SK-N-SH treated with all-trans-retinoic acid at 6 μM for 48 hours (cell line): ENCODE results near the gene DDX41.

ENCODE experiments used
- ATAC-seq: fragments of 200-7000 bp; cut with Tn5 transposase; 3 replicates; pipeline ENCODE4 v1.9.1; 2020; ENCODE audit warnings: mild to moderate bottlenecking, moderate library complexity
- ARNTL ChIP-seq: fragments of 450-650 bp; formaldehyde crosslinking; IDR thresholded peaks from 2 replicates; pipeline ENCODE4 v1.5.0; 2020; ENCODE audit warnings: low read depth, mild to moderate bottlenecking, moderate library complexity, borderline replicate concordance
- BACH2 ChIP-seq: fragments of 250-450 bp; sonication (Bioruptor Pico); IDR thresholded peaks from 2 replicates; pipeline ENCODE4 v1.9.0; 2021; ENCODE audit warnings: mild to moderate bottlenecking, borderline replicate concordance
- CSDC2 ChIP-seq: fragments of 250-450 bp; sonication (Bioruptor Pico); IDR thresholded peaks from 2 replicates; pipeline ENCODE4 v1.5.0; 2020; ENCODE audit warnings: mild to moderate bottlenecking, moderate library complexity
- CSRNP3 ChIP-seq: fragments of 250-450 bp; sonication (Bioruptor Pico); IDR thresholded peaks from 2 replicates; pipeline ENCODE4 v1.5.1; 2021; ENCODE audit warnings: mild to moderate bottlenecking, moderate library complexity
- ESRRG ChIP-seq: fragments of 250-450 bp; sonication (Bioruptor Pico); IDR thresholded peaks from 2 replicates; pipeline ENCODE4 v1.6.1; 2021; ENCODE audit warnings: mild to moderate bottlenecking
- GLIS3 ChIP-seq: fragments of 250-450 bp; sonication (Bioruptor Pico); IDR thresholded peaks from 2 replicates; pipeline ENCODE4 v1.5.0; 2020; ENCODE audit warnings: mild to moderate bottlenecking, moderate library complexity
- ISL1 ChIP-seq: fragments of 250-450 bp; sonication (Bioruptor Pico); IDR thresholded peaks from 2 replicates; pipeline ENCODE4 v2.1.2; 2022; ENCODE audit warnings: mild to moderate bottlenecking, moderate library complexity
- OSR1 ChIP-seq: fragments of 250-450 bp; sonication (Bioruptor Pico); IDR thresholded peaks from 2 replicates; pipeline ENCODE4 v1.8.0; 2022; ENCODE audit warnings: moderate library complexity, mild to moderate bottlenecking, inconsistent platforms
- PATZ1 ChIP-seq: fragments of 250-450 bp; sonication (Bioruptor Pico); IDR thresholded peaks from 2 replicates; pipeline ENCODE4 v1.8.0; 2020; ENCODE audit warnings: mild to moderate bottlenecking, moderate library complexity, borderline replicate concordance
- POU6F1 ChIP-seq: fragments of 250-450 bp; sonication (Bioruptor Pico); IDR thresholded peaks from 2 replicates; pipeline ENCODE4 v1.8.0; 2021; ENCODE audit warnings: low read depth, mild to moderate bottlenecking, moderate library complexity, borderline replicate concordance
- PPARA ChIP-seq: fragments of 250-450 bp; sonication (Bioruptor Pico); IDR thresholded peaks from 2 replicates; pipeline ENCODE4 v1.5.0; 2020; ENCODE audit warnings: mild to moderate bottlenecking, borderline replicate concordance
- RARB ChIP-seq: fragments of 250-450 bp; sonication (Bioruptor Pico); IDR thresholded peaks from 2 replicates; pipeline ENCODE4 v1.8.0; 2021; ENCODE audit warnings: mild to moderate bottlenecking, moderate library complexity
- SNAI2 ChIP-seq: fragments of 250-450 bp; sonication (Bioruptor Pico); IDR thresholded peaks from 2 replicates; pipeline ENCODE4 v1.5.0; 2020; ENCODE audit warnings: mild to moderate bottlenecking, moderate library complexity
- TCF4 ChIP-seq: fragments of 250-450 bp; sonication (Bioruptor Pico); IDR thresholded peaks from 2 replicates; pipeline ENCODE4 v1.8.0; 2021; ENCODE audit warnings: mild to moderate bottlenecking, moderate library complexity, borderline replicate concordance
- TOX ChIP-seq: fragments of 250-450 bp; sonication (Bioruptor Pico); IDR thresholded peaks from 2 replicates; pipeline ENCODE4 v1.8.0; 2021; ENCODE audit warnings: mild to moderate bottlenecking, moderate library complexity, borderline replicate concordance
- TSHZ2 ChIP-seq: fragments of 250-450 bp; sonication (Bioruptor Pico); IDR thresholded peaks from 2 replicates; pipeline ENCODE4 v1.5.0; 2020; ENCODE audit warnings: mild to moderate bottlenecking, moderate library complexity
- ZC3H10 ChIP-seq: fragments of 250-450 bp; sonication (Bioruptor Pico); IDR thresholded peaks from 2 replicates; pipeline ENCODE4 v1.5.1; 2021; ENCODE audit warnings: mild to moderate bottlenecking, moderate library complexity
- ZFP3 ChIP-seq: fragments of 250-450 bp; sonication (Bioruptor Pico); IDR thresholded peaks from 2 replicates; pipeline ENCODE4 v1.5.0; 2020; ENCODE audit warnings: mild to moderate bottlenecking, moderate library complexity
- ZFP30 ChIP-seq: fragments of 450-650 bp; formaldehyde crosslinking; IDR thresholded peaks from 2 replicates; pipeline ENCODE4 v1.5.0; 2022; ENCODE audit warnings: mild to moderate bottlenecking, moderate library complexity
- ZNF565 ChIP-seq: fragments of 450-650 bp; formaldehyde crosslinking; conservative IDR thresholded peaks from 2 replicates; pipeline ENCODE4 v1.5.0; 2020; ENCODE audit warnings: low read depth, mild to moderate bottlenecking, moderate library complexity
- ZNF70 ChIP-seq: fragments of 450-650 bp; formaldehyde crosslinking; IDR thresholded peaks from 2 replicates; pipeline ENCODE4 v1.5.0; 2020; ENCODE audit warnings: mild to moderate bottlenecking, moderate library complexity
- ZNF8 ChIP-seq: fragments of 450-650 bp; formaldehyde crosslinking; IDR thresholded peaks from 2 replicates; pipeline ENCODE4 v1.5.0; 2020; ENCODE audit warnings: mild to moderate bottlenecking, moderate library complexity
- TF ChIP-seq, protein P1 (sequence below): fragments of 250-450 bp; sonication (Bioruptor Pico); IDR thresholded peaks from 2 replicates; pipeline ENCODE4 v1.5.1; 2020; ENCODE audit warnings: low read depth, mild to moderate bottlenecking, moderate library complexity

Gene DDX41

DNA sequence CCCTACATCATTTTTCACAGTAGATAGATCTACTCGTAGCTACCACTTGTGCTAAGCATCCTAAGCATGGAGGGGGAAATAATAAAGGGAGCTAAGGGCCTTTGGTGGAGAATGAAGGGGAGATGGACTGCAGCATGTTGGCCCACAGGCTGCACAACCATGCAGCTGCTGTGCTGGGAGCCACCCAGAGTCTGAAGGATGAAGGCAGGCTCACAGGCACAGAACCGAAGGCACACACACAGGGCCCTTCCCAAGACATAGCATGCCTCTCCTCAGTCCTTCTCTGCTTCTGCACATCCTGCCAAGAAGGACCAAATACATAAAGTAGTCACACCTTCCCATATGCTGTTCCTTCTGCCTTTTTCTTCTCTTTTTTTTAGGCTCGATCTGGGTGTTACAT lies 31.0 kb upstream of the DDX41 start:
- no peak for ATAC-seq
- TF ChIP-seq ARNTL (CRISPR knock-in tag), result no peak
- TF ChIP-seq TCF4 (CRISPR knock-in tag), result no peak
- no peak for TF ChIP-seq TOX (CRISPR knock-in tag)
- TF ChIP-seq BACH2 (CRISPR knock-in tag), result no peak
- TF ChIP-seq ZNF8 (CRISPR knock-in tag), result no peak
- TF ChIP-seq ZFP3, result no peak
- no peak for TF ChIP-seq SNAI2

DNA sequence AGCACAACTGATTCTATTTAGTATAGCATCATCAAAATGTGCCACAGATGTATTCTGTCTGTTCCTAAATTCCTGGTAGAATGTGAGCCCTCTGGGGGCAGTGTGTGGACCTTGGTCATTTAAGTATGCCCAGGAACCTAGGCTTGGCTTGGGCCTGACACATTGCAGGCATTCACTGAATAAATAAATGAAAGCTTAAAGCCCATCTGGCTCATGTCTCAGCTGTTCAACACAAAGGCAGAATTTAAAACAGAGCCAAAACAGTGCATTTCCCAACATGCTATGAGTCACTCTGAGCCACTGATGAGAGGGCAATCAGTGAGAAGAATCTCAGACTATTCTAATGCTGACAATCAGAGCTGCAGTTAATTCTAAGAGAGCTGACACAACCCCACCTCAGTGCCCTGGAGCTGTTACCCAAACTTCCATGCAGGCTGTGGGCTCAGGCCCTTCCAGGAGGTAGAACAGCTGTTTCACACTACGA lies 29.5 kb upstream of the DDX41 start:
- TF ChIP-seq ZFP30 (CRISPR knock-in tag) (no peak), GLIS3 (CRISPR knock-in tag) (peak; percentile 15; the same call in 1 of the 2 replicates), ZNF565 (CRISPR knock-in tag) (no peak), ARNTL (CRISPR knock-in tag) (no peak), OSR1 (CRISPR knock-in tag) (no peak), BACH2 (CRISPR knock-in tag) (no peak), CSRNP3 (no peak), RARB (CRISPR knock-in tag) (no peak), PPARA (CRISPR knock-in tag) (no peak), PATZ1 (CRISPR knock-in tag) (peak; percentile 46; the same call in 1 of the 2 replicates), TCF4 (CRISPR knock-in tag) (peak; percentile 60; the same call in 1 of the 2 replicates), SNAI2 (0 out of 2 replicates have a peak, but pooled peaks have one; percentile 19), POU6F1 (CRISPR knock-in tag) (no peak), ISL1 (CRISPR knock-in tag) (peak; percentile 87), TOX (CRISPR knock-in tag) (no peak), ZNF70 (CRISPR knock-in tag) (no peak), CSDC2 (CRISPR knock-in tag) (peak; percentile 50; the same call in 1 of the 2 replicates), ESRRG (CRISPR knock-in tag) (no peak), TSHZ2 (CRISPR knock-in tag) (no peak), ZC3H10 (no peak), ZNF8 (CRISPR knock-in tag) (peak; percentile 58; the same call in 1 of the 2 replicates), ZFP3 (peak; percentile 41; the same call in 1 of the 2 replicates)
- TF ChIP-seq, protein P1, sequence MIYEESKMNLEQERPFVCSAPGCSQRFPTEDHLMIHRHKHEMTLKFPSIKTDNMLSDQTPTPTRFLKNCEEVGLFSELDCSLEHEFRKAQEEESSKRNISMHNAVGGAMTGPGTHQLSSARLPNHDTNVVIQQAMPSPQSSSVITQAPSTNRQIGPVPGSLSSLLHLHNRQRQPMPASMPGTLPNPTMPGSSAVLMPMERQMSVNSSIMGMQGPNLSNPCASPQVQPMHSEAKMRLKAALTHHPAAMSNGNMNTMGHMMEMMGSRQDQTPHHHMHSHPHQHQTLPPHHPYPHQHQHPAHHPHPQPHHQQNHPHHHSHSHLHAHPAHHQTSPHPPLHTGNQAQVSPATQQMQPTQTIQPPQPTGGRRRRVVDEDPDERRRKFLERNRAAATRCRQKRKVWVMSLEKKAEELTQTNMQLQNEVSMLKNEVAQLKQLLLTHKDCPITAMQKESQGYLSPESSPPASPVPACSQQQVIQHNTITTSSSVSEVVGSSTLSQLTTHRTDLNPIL (CRISPR knock-in tag), result no peak
- TF ChIP-seq, all 23 proteins: peak for 8

More for the DNA sequence above, 29.5 kb upstream of the DDX41 start:
- peak; percentile 96 for ATAC-seq
